DOHH2 (cell line): ENCODE results near the gene MAP7D1.

Source experiments
- EZH2phosphoT487 ChIP-seq: fragments of 200-600 bp; sonication (generic); IDR thresholded peaks from 2 replicates; pipeline ENCODE4 v1.6.1; 2017; ENCODE audit warnings: borderline replicate concordance, mild to moderate bottlenecking, antibody characterized with exemption, low read length, moderate library complexity, mixed read lengths
- TF ChIP-seq, protein P1 (sequence below): fragments of 200-600 bp; sonication (generic); IDR thresholded peaks from one replicate; pipeline ENCODE4 v1.5.1; 2014; ENCODE audit warnings: antibody characterized with exemption, mild to moderate bottlenecking, low read depth, low read length; ENCODE audit not compliant: poor library complexity, severe bottlenecking

DNA sequence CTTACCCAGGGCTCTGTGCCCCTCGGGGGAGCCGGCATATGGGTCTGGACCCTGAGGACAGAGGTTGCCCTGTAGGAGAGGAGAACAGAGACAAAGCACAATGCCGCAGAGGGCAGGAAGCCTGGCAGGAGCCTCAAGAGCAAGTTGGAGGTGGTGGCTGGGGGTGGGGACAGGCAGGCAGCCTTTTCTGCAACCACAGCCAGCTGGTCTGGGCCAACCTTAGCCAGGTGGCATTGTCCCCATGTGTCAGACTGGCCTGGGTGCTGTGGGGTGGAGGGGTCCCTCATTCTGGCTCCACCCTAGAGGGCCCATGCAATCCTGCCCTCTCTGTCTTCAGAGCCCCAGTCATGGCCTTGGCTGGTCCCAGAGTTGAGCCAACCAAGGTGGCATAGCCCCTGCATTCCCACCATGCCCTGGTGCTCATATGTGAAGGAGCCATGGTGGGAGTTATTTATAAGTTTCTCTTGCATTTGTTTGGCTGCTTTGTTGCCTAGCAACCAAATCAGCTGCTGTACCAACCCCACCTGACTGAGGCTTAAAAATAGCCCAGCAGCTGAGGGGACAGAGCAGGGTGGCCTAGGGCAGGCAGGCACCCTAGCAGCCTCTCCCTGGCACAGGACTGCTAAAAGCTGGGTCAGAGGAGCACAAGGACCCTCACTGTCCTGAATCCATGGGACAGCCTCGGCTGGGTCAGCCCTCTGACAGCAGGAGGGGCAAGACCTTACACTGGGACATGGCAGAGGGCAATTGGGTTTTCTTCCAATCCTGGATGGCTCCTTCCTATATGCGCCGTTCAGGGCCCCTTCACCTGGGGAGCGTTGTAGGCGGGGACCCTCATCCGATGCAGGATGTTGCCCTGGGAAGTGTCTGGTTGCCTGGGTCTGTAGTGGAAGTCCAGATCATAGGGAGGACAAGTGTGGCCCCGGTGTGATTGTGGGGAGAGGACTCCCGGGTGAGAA, 19.5 kb downstream of the MAP7D1 start:
- TF ChIP-seq, protein P1, sequence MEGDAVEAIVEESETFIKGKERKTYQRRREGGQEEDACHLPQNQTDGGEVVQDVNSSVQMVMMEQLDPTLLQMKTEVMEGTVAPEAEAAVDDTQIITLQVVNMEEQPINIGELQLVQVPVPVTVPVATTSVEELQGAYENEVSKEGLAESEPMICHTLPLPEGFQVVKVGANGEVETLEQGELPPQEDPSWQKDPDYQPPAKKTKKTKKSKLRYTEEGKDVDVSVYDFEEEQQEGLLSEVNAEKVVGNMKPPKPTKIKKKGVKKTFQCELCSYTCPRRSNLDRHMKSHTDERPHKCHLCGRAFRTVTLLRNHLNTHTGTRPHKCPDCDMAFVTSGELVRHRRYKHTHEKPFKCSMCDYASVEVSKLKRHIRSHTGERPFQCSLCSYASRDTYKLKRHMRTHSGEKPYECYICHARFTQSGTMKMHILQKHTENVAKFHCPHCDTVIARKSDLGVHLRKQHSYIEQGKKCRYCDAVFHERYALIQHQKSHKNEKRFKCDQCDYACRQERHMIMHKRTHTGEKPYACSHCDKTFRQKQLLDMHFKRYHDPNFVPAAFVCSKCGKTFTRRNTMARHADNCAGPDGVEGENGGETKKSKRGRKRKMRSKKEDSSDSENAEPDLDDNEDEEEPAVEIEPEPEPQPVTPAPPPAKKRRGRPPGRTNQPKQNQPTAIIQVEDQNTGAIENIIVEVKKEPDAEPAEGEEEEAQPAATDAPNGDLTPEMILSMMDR, result no peak
- no peak for TF ChIP-seq EZH2phosphoT487
